HEK293 (cell line): ENCODE data around the gene CDC42EP2.

Experiments used
- CTCF ChIA-PET: fragments of 350-600 bp; formaldehyde crosslinking; extraction: SDS; loops from one replicate; lab custom pipeline; 2021; ENCODE audit warnings: antibody characterized with exemption; lab: Yijun Ruan, JAX
- POLR2A ChIA-PET: fragments of 300-600 bp; formaldehyde crosslinking; extraction: SDS; loops from one replicate; lab custom pipeline; 2020; ENCODE audit warnings: antibody characterized with exemption, inconsistent platforms; lab: Yijun Ruan, JAX
- H3K27ac ChIP-seq: fragments of 200-500 bp; sonication (Bioruptor generic); 2 replicates; pipeline ENCODE4 v1.5.1; 2014; ENCODE audit warnings: low read depth, low read length, control low read depth, inconsistent platforms; ENCODE audit errors: extremely low read depth
- H3K36me3 ChIP-seq, 2 experiments: fragments of 200-500 bp in 1 of 2; sonication (Bioruptor generic) in 1 of 2; 1 replicate in 1 of 2; 2 replicates in 1 of 2; pipeline ENCODE4 v1.5.1; 2014 to 2017; ENCODE audit warnings: inconsistent platforms in 2 of 2, low read length in 2 of 2; ENCODE audit not compliant: control insufficient read depth in 2 of 2, insufficient read depth in 1 of 2
- H3K4me1 ChIP-seq: fragments of 200-500 bp; sonication (Bioruptor generic); 2 replicates; pipeline ENCODE4 v1.5.1; 2014; ENCODE audit warnings: mild to moderate bottlenecking, low read length, inconsistent platforms; ENCODE audit not compliant: control insufficient read depth, insufficient read depth
- H3K4me3 ChIP-seq: 2 replicates; pipeline ENCODE4 v1.5.1; 2011; ENCODE audit warnings: low read depth, mild to moderate bottlenecking, control low read depth, low read length, moderate library complexity
- H3K9me3 ChIP-seq: fragments of 200-500 bp; sonication (Bioruptor generic); 2 replicates; pipeline ENCODE4 v1.5.1; 2014; ENCODE audit warnings: low read depth, low read length, inconsistent platforms; ENCODE audit not compliant: control insufficient read depth, insufficient read depth
- EGR2 ChIP-seq: fragments of 450-650 bp; formaldehyde crosslinking; IDR thresholded peaks from 2 replicates; pipeline ENCODE4 v1.5.1; 2016; ENCODE audit warnings: low read depth, missing biosample characterization, missing genetic modification characterization
- SCRT2 ChIP-seq: fragments of 450-650 bp; formaldehyde crosslinking; IDR thresholded peaks from 2 replicates; pipeline ENCODE4 v1.5.1; 2016; ENCODE audit warnings: missing biosample characterization, missing genetic modification characterization
- ZBTB21 ChIP-seq: fragments of 450-650 bp; formaldehyde crosslinking; IDR thresholded peaks from 2 replicates; pipeline ENCODE4 v1.5.1; 2017; ENCODE audit warnings: missing biosample characterization, missing genetic modification characterization
- ZFP3 ChIP-seq: fragments of 450-650 bp; formaldehyde crosslinking; IDR thresholded peaks from 2 replicates; pipeline ENCODE4 v1.5.1; 2016; ENCODE audit warnings: low read depth, missing biosample characterization, missing genetic modification characterization
- ZFP41 ChIP-seq: fragments of 450-650 bp; formaldehyde crosslinking; IDR thresholded peaks from 2 replicates; pipeline ENCODE4 v1.5.1; 2016; ENCODE audit warnings: missing biosample characterization, missing genetic modification characterization, borderline replicate concordance
- ZNF114 ChIP-seq: fragments of 450-650 bp; formaldehyde crosslinking; IDR thresholded peaks from 2 replicates; pipeline ENCODE4 v1.5.0; 2017; ENCODE audit warnings: missing biosample characterization, missing genetic modification characterization
- ZNF132 ChIP-seq: fragments of 450-650 bp; formaldehyde crosslinking; IDR thresholded peaks from 2 replicates; pipeline ENCODE4 v1.5.1; 2017; ENCODE audit warnings: missing biosample characterization, missing genetic modification characterization, borderline replicate concordance
- ZNF174 ChIP-seq: fragments of 450-650 bp; formaldehyde crosslinking; IDR thresholded peaks from 2 replicates; pipeline ENCODE4 v1.5.0; 2017; ENCODE audit warnings: missing biosample characterization, mild to moderate bottlenecking, missing genetic modification characterization
- ZNF221 ChIP-seq: fragments of 450-650 bp; formaldehyde crosslinking; IDR thresholded peaks from 2 replicates; pipeline ENCODE4 v1.5.1; 2017; ENCODE audit warnings: missing biosample characterization, missing genetic modification characterization, borderline replicate concordance
- ZNF24 ChIP-seq: fragments of 450-650 bp; formaldehyde crosslinking; IDR thresholded peaks from 2 replicates; pipeline ENCODE4 v1.5.1; 2016; ENCODE audit warnings: missing biosample characterization, missing genetic modification characterization
- ZNF311 ChIP-seq: fragments of 450-650 bp; formaldehyde crosslinking; IDR thresholded peaks from 2 replicates; pipeline ENCODE4 v1.5.1; 2017; ENCODE audit warnings: missing biosample characterization, missing genetic modification characterization, borderline replicate concordance
- ZNF501 ChIP-seq: fragments of 450-650 bp; formaldehyde crosslinking; IDR thresholded peaks from 2 replicates; pipeline ENCODE4 v1.5.1; 2016; ENCODE audit warnings: missing biosample characterization, missing genetic modification characterization
- ZNF529 ChIP-seq: fragments of 450-650 bp; formaldehyde crosslinking; IDR thresholded peaks from 2 replicates; pipeline ENCODE4 v1.5.1; 2017; ENCODE audit warnings: missing genetic modification characterization, missing biosample characterization; ENCODE audit not compliant: insufficient replicate concordance
- ZNF555 ChIP-seq: fragments of 450-650 bp; formaldehyde crosslinking; conservative IDR thresholded peaks from 2 replicates; pipeline ENCODE4 v1.5.1; 2017; ENCODE audit warnings: missing biosample characterization, mild to moderate bottlenecking, missing genetic modification characterization, inconsistent platforms
- ZNF561 ChIP-seq: fragments of 450-650 bp; IDR thresholded peaks from 2 replicates; pipeline ENCODE4 v1.5.1; 2018; ENCODE audit warnings: missing biosample characterization, missing genetic modification characterization, borderline replicate concordance
- TF ChIP-seq, protein P1 (sequence below): fragments of 450-650 bp; formaldehyde crosslinking; IDR thresholded peaks from 2 replicates; pipeline ENCODE4 v1.5.1; 2016; ENCODE audit warnings: missing biosample characterization, missing genetic modification characterization
- TF ChIP-seq, protein P2 (sequence below): fragments of 450-650 bp; formaldehyde crosslinking; IDR thresholded peaks from 2 replicates; pipeline ENCODE4 v1.5.1; 2016; ENCODE audit warnings: missing biosample characterization, missing genetic modification characterization
- TF ChIP-seq, protein P3 (sequence below): fragments of 450-650 bp; formaldehyde crosslinking; optimal IDR thresholded peaks from 2 replicates; pipeline ENCODE3; 2016; ENCODE audit warnings: missing biosample characterization, mild to moderate bottlenecking, missing genetic modification characterization
- TF ChIP-seq, protein P4 (sequence below): fragments of 450-650 bp; formaldehyde crosslinking; IDR thresholded peaks from 2 replicates; pipeline ENCODE4 v1.5.1; 2016; ENCODE audit warnings: missing biosample characterization, missing genetic modification characterization
- TF ChIP-seq, protein P5 (sequence below): fragments of 450-650 bp; formaldehyde crosslinking; IDR thresholded peaks from 2 replicates; pipeline ENCODE4 v1.5.1; 2016; ENCODE audit warnings: missing biosample characterization, missing genetic modification characterization, low read depth
- TF ChIP-seq, protein P6 (sequence below): fragments of 450-650 bp; formaldehyde crosslinking; IDR thresholded peaks from 2 replicates; pipeline ENCODE4 v1.5.1; 2016; ENCODE audit warnings: missing biosample characterization, missing genetic modification characterization

The CDC42EP2 gene

DNA sequence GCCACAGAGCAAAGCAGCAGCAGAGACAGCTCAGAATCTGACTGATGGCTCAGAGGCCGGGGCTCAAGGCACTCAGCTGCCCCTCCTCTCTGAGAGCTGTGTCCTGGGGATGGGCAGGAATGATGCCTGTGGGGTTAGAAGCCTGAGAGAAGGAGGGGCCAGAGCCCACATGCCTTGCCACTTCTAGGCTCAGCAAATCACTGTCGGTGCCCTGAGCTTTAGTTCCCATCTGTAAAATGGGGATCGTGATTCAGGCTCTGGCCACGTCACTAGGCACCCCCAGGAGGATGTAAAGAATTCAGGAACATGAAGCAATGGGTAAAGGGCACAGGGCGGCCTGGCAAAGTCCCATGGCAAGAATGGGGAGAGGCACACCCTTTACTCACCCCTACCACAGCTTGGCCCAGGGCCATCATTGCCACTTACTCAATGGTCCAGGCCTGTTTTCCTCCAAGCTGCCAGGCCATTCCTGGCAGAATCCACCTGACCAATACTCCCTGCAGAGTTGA lies 3.4 kb upstream of the CDC42EP2 start (continued):
- TF ChIP-seq ZNF132 (tag by site-specific recombination) (no peak), ZNF24 (no peak), ZNF529 (tag by site-specific recombination) (no peak)
- TF ChIP-seq, protein P1, sequence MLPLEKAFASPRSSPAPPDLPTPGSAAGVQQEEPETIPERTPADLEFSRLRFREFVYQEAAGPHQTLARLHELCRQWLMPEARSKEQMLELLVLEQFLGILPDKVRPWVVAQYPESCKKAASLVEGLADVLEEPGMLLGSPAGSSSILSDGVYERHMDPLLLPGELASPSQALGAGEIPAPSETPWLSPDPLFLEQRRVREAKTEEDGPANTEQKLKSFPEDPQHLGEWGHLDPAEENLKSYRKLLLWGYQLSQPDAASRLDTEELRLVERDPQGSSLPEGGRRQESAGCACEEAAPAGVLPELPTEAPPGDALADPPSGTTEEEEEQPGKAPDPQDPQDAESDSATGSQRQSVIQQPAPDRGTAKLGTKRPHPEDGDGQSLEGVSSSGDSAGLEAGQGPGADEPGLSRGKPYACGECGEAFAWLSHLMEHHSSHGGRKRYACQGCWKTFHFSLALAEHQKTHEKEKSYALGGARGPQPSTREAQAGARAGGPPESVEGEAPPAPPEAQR, result no peak
- TF ChIP-seq, protein P2, sequence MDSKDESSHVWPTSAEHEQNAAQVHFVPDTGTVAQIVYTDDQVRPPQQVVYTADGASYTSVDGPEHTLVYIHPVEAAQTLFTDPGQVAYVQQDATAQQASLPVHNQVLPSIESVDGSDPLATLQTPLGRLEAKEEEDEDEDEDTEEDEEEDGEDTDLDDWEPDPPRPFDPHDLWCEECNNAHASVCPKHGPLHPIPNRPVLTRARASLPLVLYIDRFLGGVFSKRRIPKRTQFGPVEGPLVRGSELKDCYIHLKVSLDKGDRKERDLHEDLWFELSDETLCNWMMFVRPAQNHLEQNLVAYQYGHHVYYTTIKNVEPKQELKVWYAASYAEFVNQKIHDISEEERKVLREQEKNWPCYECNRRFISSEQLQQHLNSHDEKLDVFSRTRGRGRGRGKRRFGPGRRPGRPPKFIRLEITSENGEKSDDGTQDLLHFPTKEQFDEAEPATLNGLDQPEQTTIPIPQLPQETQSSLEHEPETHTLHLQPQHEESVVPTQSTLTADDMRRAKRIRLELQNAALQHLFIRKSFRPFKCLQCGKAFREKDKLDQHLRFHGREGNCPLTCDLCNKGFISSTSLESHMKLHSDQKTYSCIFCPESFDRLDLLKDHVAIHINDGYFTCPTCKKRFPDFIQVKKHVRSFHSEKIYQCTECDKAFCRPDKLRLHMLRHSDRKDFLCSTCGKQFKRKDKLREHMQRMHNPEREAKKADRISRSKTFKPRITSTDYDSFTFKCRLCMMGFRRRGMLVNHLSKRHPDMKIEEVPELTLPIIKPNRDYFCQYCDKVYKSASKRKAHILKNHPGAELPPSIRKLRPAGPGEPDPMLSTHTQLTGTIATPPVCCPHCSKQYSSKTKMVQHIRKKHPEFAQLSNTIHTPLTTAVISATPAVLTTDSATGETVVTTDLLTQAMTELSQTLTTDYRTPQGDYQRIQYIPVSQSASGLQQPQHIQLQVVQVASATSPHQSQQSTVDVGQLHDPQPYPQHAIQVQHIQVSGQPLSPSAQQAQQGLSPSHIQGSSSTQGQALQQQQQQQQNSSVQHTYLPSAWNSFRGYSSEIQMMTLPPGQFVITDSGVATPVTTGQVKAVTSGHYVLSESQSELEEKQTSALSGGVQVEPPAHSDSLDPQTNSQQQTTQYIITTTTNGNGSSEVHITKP, result no peak

DNA sequence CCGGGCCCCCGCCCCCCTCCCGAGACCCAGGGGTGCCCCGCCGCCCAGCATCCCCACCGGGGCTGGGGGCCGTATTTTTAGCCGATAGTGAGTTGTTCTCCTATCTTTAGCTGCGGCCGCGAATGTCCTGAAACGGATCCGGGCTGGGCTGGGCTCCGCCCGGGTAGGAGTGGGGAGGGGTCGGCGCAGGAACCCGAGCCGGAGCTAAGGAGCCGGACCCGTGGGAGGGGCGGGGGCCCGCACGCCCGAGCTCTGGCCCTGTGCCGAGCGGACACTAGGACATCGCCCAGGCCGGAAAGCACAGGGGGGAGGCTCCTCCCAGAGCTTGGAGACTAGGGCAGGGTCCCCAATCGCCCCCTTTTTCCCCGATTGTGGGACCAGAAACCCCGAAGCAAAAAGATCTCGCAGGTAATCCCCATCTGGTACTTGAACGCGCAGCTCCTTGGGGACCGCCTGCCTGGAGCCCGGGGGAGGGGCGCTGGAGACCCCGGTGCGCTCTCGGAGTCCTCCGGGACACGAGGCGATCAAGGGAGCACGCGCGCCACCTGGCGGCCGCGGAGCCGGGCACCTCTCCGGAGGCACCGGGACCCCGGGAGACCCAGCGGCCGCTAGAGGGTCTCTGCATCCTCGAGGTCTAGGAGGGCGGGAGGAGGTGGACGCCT lies 669 bp downstream of the CDC42EP2 start:
- Histone ChIP-seq H3K9me3 (no peaks in the 10 kb centered on the region), H3K4me3 (peak overlapping the region; percentile 67), H3K4me1 (no peaks in the 10 kb centered on the region), H3K27ac (peak overlapping the region; percentile 60; the same call in 1 of the 2 replicates), H3K36me3 (peaks cover 0 to under 1% of the 10 kb centered on the region in 2 experiments; a peak in 2 of 3 replicates)
- CTCF ChIA-PET, result interaction anchor here (0.5 to 4.6 kb wide), 42 partner anchors 8 to 503 kb away, joined by 3 to 206 read pairs (median 4); partner anchors contain the start of genes DPF2, FAU, MRPL49 and POLA2
- POLR2A ChIA-PET, result interaction anchor here (0.8 to 2.6 kb wide), 9 partner anchors 15 to 537 kb away, joined by 3 to 17 read pairs (median 7); partner anchors contain the start of genes DPF2 and POLA2
- TF ChIP-seq SCRT2 (tag by site-specific recombination), result no peak
- TF ChIP-seq ZNF555 (tag by site-specific recombination), result no peak
- no peak for TF ChIP-seq ZNF561 (tag by site-specific recombination)
- TF ChIP-seq, protein P3, sequence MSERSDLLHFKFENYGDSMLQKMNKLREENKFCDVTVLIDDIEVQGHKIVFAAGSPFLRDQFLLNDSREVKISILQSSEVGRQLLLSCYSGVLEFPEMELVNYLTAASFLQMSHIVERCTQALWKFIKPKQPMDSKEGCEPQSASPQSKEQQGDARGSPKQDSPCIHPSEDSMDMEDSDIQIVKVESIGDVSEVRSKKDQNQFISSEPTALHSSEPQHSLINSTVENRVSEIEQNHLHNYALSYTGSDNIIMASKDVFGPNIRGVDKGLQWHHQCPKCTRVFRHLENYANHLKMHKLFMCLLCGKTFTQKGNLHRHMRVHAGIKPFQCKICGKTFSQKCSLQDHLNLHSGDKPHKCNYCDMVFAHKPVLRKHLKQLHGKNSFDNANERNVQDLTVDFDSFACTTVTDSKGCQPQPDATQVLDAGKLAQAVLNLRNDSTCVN (tag by site-specific recombination), result peak; percentile 68
- TF ChIP-seq, protein P4, sequence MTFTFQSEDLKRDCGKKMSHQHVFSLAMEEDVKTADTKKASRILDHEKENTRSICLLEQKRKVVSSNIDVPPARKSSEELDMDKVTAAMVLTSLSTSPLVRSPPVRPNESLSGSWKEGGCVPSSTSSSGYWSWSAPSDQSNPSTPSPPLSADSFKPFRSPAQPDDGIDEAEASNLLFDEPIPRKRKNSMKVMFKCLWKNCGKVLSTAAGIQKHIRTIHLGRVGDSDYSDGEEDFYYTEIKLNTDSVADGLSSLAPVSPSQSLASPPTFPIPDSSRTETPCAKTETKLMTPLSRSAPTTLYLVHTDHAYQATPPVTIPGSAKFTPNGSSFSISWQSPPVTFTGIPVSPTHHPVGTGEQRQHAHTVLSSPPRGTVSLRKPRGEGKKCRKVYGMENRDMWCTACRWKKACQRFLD (tag by site-specific recombination), result no peak
- no peak for TF ChIP-seq ZNF311 (tag by site-specific recombination)
- TF ChIP-seq, protein P5, sequence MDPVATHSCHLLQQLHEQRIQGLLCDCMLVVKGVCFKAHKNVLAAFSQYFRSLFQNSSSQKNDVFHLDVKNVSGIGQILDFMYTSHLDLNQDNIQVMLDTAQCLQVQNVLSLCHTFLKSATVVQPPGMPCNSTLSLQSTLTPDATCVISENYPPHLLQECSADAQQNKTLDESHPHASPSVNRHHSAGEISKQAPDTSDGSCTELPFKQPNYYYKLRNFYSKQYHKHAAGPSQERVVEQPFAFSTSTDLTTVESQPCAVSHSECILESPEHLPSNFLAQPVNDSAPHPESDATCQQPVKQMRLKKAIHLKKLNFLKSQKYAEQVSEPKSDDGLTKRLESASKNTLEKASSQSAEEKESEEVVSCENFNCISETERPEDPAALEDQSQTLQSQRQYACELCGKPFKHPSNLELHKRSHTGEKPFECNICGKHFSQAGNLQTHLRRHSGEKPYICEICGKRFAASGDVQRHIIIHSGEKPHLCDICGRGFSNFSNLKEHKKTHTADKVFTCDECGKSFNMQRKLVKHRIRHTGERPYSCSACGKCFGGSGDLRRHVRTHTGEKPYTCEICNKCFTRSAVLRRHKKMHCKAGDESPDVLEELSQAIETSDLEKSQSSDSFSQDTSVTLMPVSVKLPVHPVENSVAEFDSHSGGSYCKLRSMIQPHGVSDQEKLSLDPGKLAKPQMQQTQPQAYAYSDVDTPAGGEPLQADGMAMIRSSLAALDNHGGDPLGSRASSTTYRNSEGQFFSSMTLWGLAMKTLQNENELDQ (tag by site-specific recombination), result no peak
- no peak for TF ChIP-seq ZNF221
- no peak for TF ChIP-seq ZNF114
- no peak for TF ChIP-seq ZFP3 (tag by site-specific recombination)
- no peak for TF ChIP-seq ZBTB21 (tag by site-specific recombination)
- TF ChIP-seq, protein P6, sequence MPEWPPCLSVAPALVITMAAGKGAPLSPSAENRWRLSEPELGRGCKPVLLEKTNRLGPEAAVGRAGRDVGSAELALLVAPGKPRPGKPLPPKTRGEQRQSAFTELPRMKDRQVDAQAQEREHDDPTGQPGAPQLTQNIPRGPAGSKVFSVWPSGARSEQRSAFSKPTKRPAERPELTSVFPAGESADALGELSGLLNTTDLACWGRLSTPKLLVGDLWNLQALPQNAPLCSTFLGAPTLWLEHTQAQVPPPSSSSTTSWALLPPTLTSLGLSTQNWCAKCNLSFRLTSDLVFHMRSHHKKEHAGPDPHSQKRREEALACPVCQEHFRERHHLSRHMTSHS (tag by site-specific recombination), result no peak
- peak; percentile 48; the same call in 1 of the 2 replicates for TF ChIP-seq EGR2 (tag by site-specific recombination)
- no peak for TF ChIP-seq ZNF174 (tag by site-specific recombination)
- TF ChIP-seq ZFP41 (tag by site-specific recombination), result no peak
- TF ChIP-seq ZNF529 (tag by site-specific recombination), result no peak
- TF ChIP-seq ZNF501 (tag by site-specific recombination), result no peak
